Right lung (tissue), 5 donors: ENCODE results near the gene GMDS. TPM values are rescaled to one million over a fixed set of nuclear protein-coding genes. Genes with fewer than 3 reads are reported as not detected.

Experiments used
- DNase-seq, 2 donors: peaks; one replicate each; pipeline ENCODE4 v3.0.0-alpha.2; 2013
- polyA plus RNA-seq, 5 donors: library from polyadenylated mRNA; unstranded; fragments of 120-200 nt; gene quantifications; one replicate each; pipeline versions ENCODE4 v1.2.1 to v1.2.3, GENCODE V29; 2013; ENCODE audit warnings: inconsistent platforms in 1 of 5, low replicate concordance in 1 of 5; ENCODE audit not compliant: insufficient read length in 5 of 5, insufficient read depth in 1 of 5

Gene GMDS
- polyA plus RNA-seq, 5 donors, result 16.7 to 26.7 (median 20.5) TPM

DNA sequence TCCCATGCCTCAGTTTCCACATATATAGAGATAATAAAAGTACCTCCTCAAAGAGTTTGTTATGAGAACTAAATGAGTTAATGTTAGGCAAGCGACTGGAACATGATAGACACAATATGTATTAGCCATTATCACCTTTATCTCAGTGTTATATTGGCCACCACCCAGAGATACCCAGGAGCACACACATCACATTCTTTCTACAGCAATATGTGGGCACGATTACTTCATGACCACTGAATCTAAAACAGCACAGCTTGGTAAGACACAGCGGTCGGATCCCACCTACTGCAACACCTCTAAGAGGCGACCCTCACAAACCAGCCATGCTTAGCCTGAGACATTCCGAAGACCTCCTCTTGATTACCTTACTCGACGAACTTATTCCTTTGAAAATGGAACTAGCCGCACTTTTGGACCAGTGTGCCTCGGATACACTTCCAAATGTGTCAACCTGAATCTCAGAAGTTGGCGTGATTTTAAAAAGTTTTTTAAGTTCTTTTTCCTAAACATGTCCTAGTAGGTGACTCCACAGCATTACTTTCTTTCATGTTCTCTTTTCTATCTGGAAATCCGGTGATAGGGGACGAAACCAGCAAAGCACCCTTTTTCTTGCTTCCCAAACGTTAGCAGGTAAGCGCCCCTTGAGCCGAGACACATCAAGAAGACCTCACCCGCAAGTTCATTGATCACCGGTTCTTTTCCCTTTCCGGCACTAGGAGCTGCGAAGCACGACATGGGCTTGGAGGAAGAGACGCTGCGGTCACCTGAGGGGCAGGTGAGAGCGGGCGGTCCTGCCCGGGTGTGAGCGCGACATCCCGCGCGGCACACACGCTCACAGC is 923 bp downstream of the GMDS start:
- DNase-seq, result no peak

DNA sequence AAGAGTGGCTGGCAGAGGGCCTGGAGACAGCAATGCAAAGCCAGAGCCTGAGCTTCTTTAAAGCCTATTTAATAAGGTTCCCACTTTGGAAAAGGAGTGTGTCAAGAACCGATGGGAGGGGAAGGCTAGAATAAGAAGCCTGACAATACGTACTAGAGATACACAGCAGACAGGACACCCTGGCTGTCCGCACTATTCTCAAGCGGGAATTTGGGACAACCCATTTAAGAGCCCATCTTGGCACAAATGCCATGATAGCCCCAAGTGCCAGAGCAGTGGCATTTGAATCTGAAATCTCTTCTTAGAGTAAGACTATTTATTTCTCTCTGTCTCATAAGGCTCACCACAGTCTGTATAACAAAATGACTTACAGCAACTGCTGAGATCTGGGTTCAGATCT is 3.1 kb downstream of the GMDS start:
- DNase-seq, result no peak

DNA sequence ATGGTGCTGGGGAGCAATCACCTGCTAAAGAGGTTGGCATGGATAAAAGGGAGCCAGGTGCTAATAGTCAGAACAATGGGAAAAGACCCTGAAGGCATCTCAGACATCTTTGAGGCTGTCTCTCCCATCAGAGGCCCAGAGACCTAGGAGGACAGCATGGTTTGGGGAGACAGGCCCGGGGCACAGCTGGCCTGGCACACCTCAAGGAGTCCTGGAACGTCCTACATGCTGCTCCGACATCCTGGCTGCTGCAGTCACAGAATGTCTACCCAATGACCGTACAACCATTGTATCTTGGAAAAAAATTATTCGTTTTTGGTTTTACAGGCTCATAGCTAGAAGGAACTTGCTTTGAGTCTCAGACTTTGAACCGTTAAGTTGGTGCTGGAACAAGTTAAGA is 4.4 kb downstream of the GMDS start:
- DNase-seq, result no peak

GRCh38 chr6:2237001-2237400 is 8.4 kb downstream of the GMDS start:
- DNase-seq, result no peak

DNA sequence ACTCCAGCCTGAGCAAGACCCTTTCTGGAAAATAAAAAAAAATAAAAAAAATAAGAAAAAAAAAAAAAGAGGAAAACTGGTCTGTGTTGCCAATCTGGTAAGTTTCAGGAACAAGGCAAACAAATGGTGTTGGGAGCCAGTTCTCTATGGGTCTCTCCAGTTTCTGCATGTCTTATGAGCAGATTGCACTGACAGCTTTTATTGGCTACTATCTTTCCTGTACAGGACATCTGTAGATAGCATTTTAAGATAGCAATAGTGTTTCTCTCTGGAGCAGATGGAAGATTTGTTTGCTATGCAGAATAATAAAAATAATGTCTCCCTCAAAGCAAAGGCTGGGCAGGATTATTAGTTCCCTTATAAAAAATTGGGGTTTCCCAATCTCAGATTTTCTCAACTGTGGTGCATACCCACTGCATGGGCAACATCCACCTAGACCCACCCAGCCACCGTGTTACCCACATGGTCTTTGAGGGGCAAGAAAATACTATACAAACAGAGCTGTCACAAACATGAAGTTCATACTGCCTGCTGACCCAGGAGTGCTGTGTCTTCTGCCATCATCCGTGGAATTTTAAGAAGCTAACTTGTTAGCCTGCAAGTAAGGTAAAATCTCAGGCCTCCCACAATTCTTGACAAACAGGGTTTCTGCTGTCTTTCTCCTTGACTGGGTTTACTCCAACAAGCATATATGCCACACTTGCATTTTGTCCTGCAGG is 9.5 kb downstream of the GMDS start:
- no peak for DNase-seq

GRCh38 chr6:2232445-2232844 is 13.0 kb downstream of the GMDS start:
- DNase-seq, result no peak

GRCh38 chr6:2231438-2231837 is 14.0 kb downstream of the GMDS start:
- DNase-seq, result no peak

DNA sequence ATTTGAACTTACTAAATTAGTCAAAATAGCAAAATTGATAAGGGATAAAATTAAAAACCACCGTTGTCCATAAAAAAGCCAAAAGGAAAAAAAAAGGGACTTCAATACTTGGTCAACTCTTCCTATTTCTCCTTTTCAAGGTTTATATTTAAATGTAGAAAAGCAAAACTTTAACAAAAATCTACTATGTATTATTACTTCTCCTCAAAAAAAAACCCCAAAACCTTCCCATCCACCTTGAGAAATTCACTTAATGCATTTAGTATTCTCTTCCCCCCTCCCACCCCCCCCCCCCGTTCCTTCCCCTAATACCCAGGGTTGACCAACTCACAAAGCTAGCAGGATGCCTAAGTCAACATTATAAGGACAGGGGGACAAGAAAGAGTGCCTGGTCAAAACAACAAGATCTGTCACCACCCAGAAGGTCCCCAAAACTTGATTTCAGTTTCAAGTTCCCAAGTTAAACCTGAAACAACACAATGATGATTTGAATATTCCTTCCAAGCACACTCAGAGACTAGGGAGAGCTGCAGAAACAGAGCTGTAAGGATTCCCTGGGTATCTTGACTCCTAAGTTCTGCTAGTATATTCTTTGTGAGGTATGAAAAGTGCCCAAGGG is 14.6 kb downstream of the GMDS start:
- DNase-seq, result no peak

DNA sequence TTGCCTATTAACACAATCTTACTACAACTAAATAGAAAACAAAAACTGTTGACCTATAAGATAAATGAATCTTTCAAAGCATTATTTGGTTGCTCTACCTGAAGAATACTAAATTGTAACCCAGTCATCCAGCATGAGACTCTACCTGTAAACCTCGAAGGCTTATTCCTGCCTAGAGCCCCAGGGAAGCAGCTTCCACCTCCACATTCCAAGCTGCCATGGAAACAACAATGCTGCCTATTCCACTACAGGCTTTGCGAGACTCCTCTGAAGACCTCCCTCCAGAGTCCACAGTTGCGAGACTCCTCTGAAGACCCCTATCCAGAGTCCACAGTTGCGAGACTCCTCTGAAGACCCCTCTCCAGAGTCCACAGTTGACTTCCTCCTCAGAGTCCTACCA is 15.7 kb downstream of the GMDS start:
- no peak for DNase-seq

GRCh38 chr6:2229039-2229438 is 16.4 kb downstream of the GMDS start:
- no peak for DNase-seq

- no peak for DNase-seq
Measured at GRCh38 chr6:2228392-2228791, 17.0 kb downstream of the GMDS start.

- no peak for DNase-seq
Measured at GRCh38 chr6:2226775-2227174, 18.6 kb downstream of the GMDS start.

DNA sequence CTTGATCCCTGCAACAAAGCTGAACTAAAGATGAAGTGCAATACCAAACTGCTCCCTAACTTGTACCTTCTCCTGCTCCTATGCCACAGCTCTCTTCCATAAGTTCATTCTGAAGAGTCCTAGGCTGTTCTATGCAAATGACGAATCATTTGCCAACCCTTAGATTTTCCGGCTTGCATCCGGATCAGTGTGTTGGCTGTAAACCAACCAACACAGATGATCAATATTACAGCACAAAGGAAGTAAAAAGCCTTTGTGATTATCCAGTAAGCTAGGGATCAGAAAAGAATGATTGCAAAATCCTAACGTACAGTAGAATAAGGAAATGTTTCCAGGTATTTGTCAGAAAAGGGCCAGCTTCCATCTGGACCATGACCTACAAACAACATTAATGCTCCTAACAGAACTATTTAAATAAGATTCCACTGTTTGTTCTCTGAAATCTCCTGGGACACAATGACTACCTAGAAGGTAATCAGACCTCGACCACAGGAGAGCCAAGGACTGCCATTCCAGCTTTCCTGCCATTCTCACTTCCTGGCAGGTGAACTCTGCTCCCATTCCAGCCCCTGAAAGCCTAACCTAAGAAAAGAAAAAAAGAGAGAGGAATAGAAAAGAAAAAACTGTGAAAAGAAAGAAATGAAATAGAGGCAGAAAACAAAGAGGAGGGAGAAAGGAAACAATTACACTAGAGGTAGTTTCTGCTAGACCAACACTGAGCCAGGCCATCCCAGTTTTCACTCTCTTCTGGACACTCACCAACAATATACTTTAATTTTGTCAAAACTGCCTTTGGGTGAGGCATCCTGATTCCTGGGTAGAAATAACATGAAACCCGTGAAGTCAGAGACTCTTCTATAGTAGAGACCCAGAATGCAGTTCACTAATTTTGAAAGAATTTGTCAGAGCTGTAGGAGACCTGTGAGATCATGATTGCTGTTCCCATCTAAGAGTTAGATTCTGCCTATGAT is 19.7 kb downstream of the GMDS start:
- no peak for DNase-seq

GRCh38 chr6:2224847-2225382 is 20.5 kb downstream of the GMDS start:
- DNase-seq, result no peak

DNA sequence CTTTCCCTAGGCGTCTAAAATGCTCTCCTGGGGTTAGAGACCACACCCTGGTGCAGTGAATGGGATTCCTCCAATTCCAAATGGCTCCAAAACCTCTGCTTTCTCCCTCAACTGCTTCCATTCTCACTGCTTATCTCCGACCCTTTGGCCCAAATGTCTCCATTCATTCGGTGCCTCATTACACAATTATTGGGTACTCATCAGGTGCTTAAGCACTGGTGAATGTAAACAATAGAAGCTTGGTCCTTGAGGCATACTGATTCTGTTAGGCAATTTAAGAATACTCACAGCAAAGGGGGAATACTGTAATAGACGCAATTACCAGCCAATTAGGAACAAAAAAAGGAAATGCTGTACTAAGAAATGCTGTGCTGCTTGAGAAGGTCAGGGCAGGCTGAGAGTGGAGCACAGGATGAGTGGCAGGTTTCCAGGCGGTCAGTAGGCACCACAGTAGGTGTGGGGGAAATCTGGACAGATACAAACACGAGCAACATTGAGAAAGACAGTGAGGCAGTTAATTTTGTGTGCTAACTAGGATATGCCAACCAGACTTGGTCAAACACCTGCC is 23.0 kb downstream of the GMDS start:
- DNase-seq, result no peak

GRCh38 chr6:2221726-2222274 is 23.6 kb downstream of the GMDS start:
- no peak for DNase-seq

GRCh38 chr6:2220154-2220553 is 25.3 kb downstream of the GMDS start:
- DNase-seq, result no peak

DNA sequence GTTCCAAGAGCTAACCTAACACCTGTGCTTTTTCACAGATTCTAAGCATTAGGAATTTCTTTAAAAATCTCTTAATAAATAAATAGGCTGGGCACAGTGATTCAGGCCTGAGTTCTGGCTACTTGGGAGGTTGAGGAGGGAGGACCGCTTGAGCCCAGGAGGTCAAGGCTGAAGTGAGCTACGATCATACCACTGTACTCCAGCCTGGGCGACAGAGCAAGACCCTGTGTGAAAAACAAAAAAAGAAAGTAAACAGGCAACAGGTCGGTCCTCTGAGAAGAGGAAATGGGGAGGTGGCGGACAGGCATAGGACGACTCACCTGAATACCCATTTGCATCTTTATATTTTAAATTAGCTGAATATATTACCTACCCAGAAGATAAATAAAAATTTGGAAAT is 26.5 kb downstream of the GMDS start:
- no peak for DNase-seq

- DNase-seq, result no peak
Measured at GRCh38 chr6:2216794-2217383, 28.5 kb downstream of the GMDS start.

DNA sequence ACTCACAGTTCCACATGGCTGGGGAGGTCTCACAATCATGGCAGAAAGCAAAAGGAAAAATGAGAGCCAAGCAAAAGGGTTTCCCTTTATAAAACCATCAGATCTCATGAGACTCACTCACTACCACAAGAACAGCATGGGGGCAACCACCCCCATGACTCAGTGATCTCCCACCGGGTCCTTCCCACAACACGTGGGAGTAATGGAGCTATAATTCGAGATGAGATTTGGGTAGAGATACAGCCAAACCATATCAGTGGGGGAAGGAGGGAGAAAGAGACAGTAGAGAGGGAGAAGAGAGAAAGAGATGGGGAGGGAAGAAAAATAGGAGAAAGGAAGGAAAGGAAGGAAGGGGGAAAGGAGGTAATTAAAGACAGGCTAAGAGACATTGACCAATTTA is 30.1 kb downstream of the GMDS start:
- no peak for DNase-seq
